ENCODE results near the gene PACSIN1. TPM values are rescaled to one million over a fixed set of nuclear protein-coding genes. Genes with fewer than 3 reads are reported as not detected.
A peak's percentile ranks its signal among the peaks of the same experiment; 100 is the strongest.
"Not testable (repeated sequence)": the region's sequence is repeated elsewhere in the genome, so short reads cannot be mapped to it uniquely, and the experiment has no call there.

Gene PACSIN1
- total RNA-seq, 2 donors from 2014 or later = 0.09 TPM; not detected in 1

DNA sequence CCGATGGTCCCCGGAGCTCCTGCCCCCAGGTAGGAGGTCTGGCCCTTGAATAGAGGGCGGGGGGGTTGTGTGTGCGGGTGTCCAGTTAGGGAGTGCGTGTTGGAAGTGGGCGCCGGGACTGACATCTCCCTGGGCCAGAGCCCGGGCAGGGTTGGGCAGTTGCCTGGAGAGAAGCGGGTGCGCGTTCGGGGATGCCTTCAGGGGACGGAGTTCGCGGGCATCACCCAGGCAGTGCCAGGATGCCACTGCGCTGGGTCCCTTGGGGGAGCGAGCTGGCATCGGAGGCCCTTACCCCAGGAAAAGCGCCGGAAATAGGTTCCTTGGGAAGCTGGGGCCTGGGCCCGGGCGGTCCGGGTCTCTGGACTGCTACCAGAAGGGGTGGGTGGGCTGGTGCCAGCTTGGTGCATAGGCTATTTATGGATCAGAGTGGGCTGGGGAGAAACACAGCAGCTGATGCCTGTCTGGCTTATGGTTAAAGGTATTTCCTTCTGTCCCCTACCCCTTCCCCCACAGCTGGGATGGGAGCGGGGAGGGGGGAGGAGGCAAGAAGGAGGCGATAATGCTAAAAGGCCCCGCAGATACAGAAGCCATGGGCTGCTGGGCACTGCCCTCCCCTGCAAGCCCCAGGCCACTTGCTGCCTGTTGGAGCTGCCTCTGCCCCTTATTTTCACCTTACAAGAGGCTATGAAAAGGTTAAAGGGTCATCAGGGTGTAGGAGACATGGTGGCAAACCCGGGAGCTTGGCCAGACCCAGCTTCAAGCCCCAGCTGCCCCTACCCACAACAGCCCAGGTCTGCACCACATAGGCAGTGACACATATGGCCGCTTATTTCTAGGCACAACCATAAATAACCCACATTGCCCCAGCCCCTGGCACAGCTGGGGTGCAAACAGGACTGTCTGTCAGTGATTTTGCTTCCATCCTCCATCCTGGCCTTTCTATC, 638 bp downstream of the PACSIN1 start:
- no peak for ATAC-seq (replicated peaks)
- no peaks in the 10 kb centered on the region for H3K9me3 Mint-ChIP-seq
- no peaks in the 10 kb centered on the region for H3K4me1 Mint-ChIP-seq
- no peaks in the 10 kb centered on the region for H3K36me3 Mint-ChIP-seq (ENCODE audit: low read depth)
- peaks cover 11% of the 10 kb centered on the region for H3K27me3 Mint-ChIP-seq
- H3K27ac Mint-ChIP-seq = no peak overlapping the region
- H3K4me3 Mint-ChIP-seq = no peak overlapping the region

DNA sequence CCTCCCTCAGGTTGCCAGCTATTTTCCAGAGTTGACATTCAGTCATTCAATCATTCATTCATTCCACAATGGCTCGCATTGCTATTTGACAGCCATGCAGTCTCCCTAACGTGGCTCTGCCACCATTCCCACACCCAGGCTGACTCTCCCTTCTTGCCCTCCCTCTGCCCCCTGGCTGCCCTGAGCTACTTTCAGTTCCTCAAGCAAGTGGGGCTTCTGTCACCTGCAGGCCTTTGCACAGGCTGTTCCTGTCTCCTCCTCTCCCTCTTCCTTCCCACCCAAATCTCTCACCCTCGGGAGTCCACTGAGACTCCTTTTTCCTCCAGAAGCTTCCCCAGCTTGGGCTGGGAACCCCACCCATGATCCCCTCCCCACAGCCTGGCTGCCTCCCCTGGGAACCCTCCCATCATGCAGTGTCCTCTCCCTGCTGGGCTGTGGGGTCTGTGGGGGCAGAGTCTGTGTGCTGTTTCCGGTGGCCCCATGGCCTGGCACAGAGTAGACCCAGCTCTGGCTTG, 2.6 kb downstream of the PACSIN1 start:
- Mint-ChIP-seq H3K36me3 (ENCODE audit: low read depth) (no peaks in the 10 kb centered on the region), H3K27me3 (peaks cover 7% of the 10 kb centered on the region), H3K4me1 (no peaks in the 10 kb centered on the region), H3K9me3 (no peaks in the 10 kb centered on the region), H3K27ac (peak overlapping the region; percentile 9), H3K4me3 (no peak overlapping the region)
- ATAC-seq (replicated peaks) = no peak

DNA sequence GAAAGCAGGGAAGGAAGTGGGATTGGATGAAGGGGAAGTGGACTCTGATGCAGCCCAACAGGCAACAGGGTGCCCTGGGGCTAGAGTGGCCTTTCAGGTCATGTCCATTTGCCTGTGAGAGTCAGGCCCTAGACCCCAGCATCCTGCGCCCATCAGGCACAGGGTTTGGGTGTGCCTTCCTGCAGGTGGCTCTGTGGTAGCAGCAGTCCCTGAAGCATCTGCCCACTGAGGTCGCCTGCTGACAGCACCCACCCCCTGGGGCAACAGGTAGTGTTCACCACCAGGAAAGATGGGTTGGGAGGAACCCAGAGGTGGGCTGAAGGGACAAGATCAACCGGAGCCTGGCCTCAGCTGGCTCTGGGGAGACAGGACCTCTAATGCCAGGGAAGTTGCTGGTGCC, 3.6 kb downstream of the PACSIN1 start:
- ATAC-seq (replicated peaks) = no peak
- Mint-ChIP-seq H3K4me1 (no peaks in the 10 kb centered on the region), H3K36me3 (ENCODE audit: low read depth) (no peaks in the 10 kb centered on the region), H3K4me3 (no peak overlapping the region), H3K27me3 (peaks cover 7% of the 10 kb centered on the region), H3K27ac (peak overlapping the region; percentile 9), H3K9me3 (no peaks in the 10 kb centered on the region)

DNA sequence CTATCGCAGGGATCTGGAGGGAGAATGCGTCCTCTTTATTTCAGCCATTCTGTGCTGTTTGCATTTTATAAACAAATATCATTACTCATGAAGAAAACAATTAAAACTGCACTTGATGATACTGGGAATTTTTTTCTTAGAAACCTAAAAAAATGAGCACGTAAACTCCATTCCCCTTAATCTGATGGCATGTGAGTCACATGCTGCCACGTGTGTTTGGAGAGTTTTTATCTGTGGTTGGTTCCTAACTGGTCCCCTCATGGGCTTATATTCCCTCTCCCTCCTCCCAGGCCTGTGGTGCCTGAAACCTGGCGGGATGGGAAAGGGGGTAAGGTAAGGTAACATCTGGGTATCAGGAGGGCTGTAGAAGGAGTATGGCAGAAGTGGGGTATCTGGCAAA, 6.5 kb downstream of the PACSIN1 start:
- H3K4me1 Mint-ChIP-seq = no peaks in the 10 kb centered on the region
- H3K27me3 Mint-ChIP-seq = no peaks in the 10 kb centered on the region
- no peak overlapping the region for H3K4me3 Mint-ChIP-seq
- no peak for ATAC-seq (replicated peaks)
- no peaks in the 10 kb centered on the region for H3K36me3 Mint-ChIP-seq (ENCODE audit: low read depth)
- H3K27ac Mint-ChIP-seq = no peak overlapping the region
- H3K9me3 Mint-ChIP-seq = no peaks in the 10 kb centered on the region

DNA sequence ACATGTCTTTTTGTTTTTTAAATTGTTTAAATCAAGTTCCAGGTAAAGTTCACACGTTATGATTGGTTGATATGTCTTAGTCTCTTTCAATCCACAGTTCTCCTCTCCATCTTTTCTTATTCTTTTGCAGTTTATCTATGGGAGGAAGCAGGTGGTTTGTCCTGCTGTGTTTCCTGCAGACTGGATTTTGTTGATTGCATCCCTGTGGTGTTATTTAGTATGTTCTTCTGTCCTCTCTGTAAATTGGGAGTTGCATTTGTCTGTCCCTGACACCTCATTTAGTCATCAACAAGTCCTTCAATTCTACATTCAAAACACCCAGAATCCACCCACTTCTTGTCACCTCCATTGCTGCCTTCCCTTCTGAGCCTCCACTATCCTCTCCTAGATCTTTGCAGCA, 8.1 kb downstream of the PACSIN1 start:
- Mint-ChIP-seq H3K27ac (no peak overlapping the region), H3K4me1 (no peaks in the 10 kb centered on the region), H3K27me3 (no peaks in the 10 kb centered on the region), H3K4me3 (no peak overlapping the region), H3K9me3 (no peaks in the 10 kb centered on the region), H3K36me3 (ENCODE audit: low read depth) (no peaks in the 10 kb centered on the region)
- no peak for ATAC-seq (replicated peaks)

DNA sequence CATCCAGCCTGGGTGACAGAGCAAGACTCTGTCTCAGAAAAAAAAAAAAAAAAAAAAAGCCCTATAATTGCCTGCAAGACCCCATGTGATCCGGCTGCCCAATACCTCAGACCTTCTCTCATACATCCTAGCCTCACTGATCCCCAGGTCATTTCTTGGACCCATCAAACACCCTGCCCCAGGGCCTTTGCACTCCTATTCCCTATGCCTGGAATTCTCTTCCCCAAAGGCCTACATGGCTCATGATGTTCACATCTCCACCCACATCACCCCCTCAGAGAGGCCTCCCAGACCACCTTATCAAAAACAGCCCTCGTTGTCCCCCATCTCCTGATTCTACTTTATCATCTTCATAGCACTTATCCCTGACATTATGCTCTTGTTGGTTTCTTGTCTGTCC, 8.9 kb downstream of the PACSIN1 start:
- Mint-ChIP-seq H3K27ac (no peak overlapping the region), H3K4me1 (no peaks in the 10 kb centered on the region), H3K27me3 (no peaks in the 10 kb centered on the region), H3K4me3 (no peak overlapping the region), H3K9me3 (no peaks in the 10 kb centered on the region), H3K36me3 (ENCODE audit: low read depth) (no peaks in the 10 kb centered on the region)
- no peak for ATAC-seq (replicated peaks)

DNA sequence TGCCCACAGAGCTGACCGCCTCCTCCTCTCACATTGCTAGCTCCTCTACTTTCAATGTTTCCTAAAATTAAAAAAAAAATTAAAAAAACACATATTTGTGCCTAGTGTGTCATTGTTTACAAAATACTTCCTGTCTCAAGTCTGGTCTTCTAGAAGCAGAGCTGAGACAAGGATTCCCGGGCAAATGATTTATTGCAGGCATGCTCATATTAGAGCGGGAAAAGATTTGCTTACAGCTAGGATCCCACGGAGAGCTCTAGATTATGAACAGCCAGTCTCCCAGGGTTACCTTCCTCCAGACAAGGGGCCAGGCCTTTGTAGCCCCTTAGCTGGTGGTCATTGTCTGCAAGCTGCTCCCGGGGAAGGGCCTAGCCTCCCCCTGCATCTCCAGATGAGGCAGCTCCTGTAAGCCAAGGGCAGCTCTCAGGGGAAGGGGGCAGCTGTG, 9.4 kb downstream of the PACSIN1 start:
- Mint-ChIP-seq H3K27me3 (no peaks in the 10 kb centered on the region), H3K9me3 (no peaks in the 10 kb centered on the region), H3K4me3 (no peak overlapping the region), H3K27ac (no peak overlapping the region), H3K4me1 (no peaks in the 10 kb centered on the region), H3K36me3 (ENCODE audit: low read depth) (no peaks in the 10 kb centered on the region)
- ATAC-seq (replicated peaks) = no peak

DNA sequence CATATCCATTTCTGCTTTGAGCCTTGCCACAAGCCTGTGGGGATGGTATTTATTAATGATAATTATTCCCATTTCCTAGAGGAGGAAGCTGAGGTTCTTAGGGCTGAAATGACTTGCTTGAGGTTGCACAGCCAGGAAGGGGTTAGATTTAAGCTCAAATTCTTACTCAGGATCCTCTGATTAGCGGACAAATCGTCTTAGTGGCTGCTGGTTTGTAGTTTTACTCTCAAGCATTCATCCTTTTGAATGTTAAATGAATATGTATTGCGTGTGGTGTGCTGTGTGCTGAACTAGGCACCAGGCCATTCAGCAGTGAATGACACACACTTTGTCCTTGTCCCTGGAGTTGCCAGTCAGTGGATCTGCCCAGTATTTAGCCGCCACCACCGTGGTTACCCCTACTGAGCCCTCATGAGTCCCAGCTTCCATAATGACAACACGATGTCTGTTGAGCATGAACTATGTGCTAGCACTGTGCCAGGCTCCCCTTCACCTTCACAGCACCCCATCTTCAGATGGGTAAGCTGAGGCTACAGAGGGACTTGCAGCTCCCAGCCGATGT, 10.0 kb downstream of the PACSIN1 start:
- Mint-ChIP-seq H3K9me3 (no peaks in the 10 kb centered on the region), H3K4me1 (no peaks in the 10 kb centered on the region), H3K4me3 (no peak overlapping the region), H3K27me3 (no peaks in the 10 kb centered on the region), H3K27ac (no peak overlapping the region), H3K36me3 (ENCODE audit: low read depth) (no peaks in the 10 kb centered on the region)
- ATAC-seq (replicated peaks) = peak; percentile 23

DNA sequence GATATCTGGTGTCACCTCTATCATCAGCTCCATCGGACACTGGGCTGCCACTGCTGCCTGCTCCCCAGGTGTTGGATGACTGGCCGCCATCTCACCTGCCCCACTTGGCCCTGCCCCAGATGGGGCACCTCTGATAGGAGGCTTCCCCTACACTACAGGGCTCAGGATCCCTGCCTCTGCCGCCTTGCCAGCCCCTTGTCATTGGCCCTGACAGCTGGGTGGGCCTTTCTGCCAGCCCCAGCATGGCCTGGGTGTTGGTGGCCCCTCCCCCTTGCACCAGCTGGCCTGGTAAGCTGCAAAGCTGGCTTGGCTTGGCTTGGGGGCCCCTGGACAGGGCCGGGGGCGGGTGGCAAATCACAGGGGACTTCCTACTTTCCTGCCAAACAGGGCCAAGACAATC, 10.6 kb downstream of the PACSIN1 start:
- H3K9me3 Mint-ChIP-seq = no peaks in the 10 kb centered on the region
- H3K4me1 Mint-ChIP-seq = no peaks in the 10 kb centered on the region
- no peaks in the 10 kb centered on the region for H3K27me3 Mint-ChIP-seq
- no peaks in the 10 kb centered on the region for H3K36me3 Mint-ChIP-seq (ENCODE audit: low read depth)
- H3K4me3 Mint-ChIP-seq = no peak overlapping the region
- no peak for ATAC-seq (replicated peaks)
- H3K27ac Mint-ChIP-seq = no peak overlapping the region

DNA sequence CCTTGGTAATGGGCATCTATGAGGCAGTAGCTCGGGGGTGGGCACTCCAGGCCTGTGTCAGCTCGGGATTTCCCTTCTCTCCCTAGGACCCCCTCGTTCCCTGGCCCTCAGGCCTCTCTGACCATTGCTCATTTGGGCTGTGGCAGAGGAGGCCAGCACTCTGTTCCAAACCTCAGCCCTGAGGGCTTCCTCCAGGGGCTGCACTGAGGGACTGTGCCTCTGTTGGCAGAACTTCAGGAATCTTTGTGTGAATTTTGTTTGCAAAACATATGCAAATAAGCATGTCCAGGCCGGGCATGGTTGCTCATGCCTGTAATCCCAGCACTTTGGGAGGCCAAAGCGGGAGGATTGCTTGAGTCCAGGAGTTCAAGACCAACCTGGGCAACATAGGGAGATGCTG, 11.0 kb downstream of the PACSIN1 start:
- H3K9me3 Mint-ChIP-seq = no peaks in the 10 kb centered on the region
- no peak for ATAC-seq (replicated peaks)
- no peaks in the 10 kb centered on the region for H3K27me3 Mint-ChIP-seq

DNA sequence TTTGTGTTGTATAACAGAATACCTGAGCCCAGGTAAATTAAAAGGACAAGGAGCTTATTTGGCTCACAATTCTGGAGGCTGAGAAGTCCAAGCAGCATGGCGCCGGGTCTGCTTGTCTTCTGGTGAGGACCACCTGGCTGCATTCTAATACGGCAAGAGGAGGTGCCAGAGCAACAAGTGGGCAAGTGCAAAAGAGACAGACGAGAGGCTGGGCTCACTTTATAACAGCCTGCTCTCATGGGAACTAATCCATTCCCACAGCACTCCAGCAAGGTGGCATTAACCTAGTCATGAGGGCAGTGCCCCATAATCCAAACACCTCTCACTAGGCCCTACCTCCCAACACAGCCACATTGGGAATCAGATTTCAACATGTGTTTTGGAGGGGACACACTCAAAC, 12.9 kb downstream of the PACSIN1 start:
- Mint-ChIP-seq H3K4me3 (no peak overlapping the region), H3K36me3 (ENCODE audit: low read depth) (no peaks in the 10 kb centered on the region), H3K9me3 (no peaks in the 10 kb centered on the region), H3K4me1 (no peaks in the 10 kb centered on the region), H3K27ac (no peak overlapping the region), H3K27me3 (no peaks in the 10 kb centered on the region)
- no peak for ATAC-seq (replicated peaks)

More for the DNA sequence above, 11.0 kb downstream of the PACSIN1 start:
- Mint-ChIP-seq H3K4me3 (no peak overlapping the region), H3K36me3 (ENCODE audit: low read depth) (no peaks in the 10 kb centered on the region), H3K4me1 (no peaks in the 10 kb centered on the region), H3K27ac (no peak overlapping the region)

DNA sequence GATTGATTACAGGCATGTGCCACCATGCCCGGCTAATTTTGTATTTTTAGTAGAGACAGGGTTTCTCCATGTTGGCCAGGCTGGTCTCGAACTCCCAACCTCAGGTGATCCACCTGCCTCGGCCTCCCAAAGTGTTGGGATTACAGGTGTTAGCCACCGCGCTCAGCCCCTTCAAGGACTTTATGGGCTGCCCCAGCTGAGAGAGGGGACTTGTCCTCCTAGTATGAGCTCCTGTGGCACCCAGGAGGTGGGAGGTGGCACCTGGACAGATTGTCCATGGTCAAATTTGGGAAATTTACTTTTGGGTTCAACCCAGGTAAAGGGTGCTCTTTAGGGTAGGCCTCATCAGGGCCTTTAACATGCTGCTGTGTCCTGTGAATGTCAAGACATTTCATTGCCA, 17.9 kb downstream of the PACSIN1 start:
- not testable (repeated sequence) for H3K27me3 Mint-ChIP-seq; ATAC-seq (replicated peaks); H3K9me3 Mint-ChIP-seq; H3K36me3 Mint-ChIP-seq (ENCODE audit: low read depth)
- peaks cover 21% of the 10 kb centered on the region for H3K4me1 Mint-ChIP-seq
- peak overlapping the region; percentile 49 for H3K4me3 Mint-ChIP-seq
- peak overlapping the region; percentile 95 for H3K27ac Mint-ChIP-seq

DNA sequence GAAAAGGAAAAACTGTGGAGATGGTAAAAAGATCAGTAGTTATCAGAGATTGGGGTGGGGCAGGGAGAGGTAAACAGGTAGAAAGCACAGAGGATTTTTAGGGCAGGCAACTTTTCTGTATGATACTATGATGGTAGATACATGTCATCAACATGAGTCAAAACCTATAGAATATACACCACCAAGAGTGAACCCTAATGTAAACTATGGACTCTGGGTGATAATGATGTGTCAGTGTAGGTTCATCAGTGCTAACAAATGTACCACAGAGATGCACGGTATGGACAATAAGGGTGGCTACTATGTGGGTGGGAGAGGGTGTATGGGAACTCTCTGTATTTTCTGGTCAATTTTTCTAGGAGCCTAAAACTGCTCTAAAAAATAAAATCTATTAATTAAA, 18.5 kb downstream of the PACSIN1 start:
- Mint-ChIP-seq H3K4me3 (peak overlapping the region; percentile 49), H3K4me1 (peaks cover 21% of the 10 kb centered on the region), H3K27me3 (no peaks in the 10 kb centered on the region), H3K27ac (peak overlapping the region; percentile 95), H3K9me3 (no peaks in the 10 kb centered on the region), H3K36me3 (ENCODE audit: low read depth) (no peaks in the 10 kb centered on the region)
- ATAC-seq (replicated peaks) = peak; percentile 79

DNA sequence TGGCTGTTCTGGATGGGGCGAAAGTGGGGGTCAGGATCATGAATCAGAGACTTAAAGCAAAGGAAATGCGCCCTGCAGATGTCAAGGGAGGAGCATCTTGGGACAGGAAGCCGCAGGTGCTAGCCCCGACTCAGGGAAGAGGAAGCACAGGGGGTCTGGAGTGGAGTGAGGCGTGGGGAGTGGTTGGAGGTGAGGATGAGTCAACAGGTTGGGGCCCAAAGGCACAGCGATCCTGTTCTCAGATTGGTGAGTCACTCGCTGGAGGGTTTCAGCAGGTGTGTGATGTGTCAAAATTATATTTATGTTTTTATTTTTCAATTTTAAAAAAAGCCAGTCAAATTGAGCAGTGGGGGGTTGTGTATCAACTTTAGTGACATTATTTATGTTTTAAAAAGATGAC, 19.0 kb downstream of the PACSIN1 start:
- Mint-ChIP-seq H3K27ac (peak overlapping the region; percentile 95), H3K36me3 (ENCODE audit: low read depth) (no peaks in the 10 kb centered on the region), H3K9me3 (no peaks in the 10 kb centered on the region), H3K4me3 (peak overlapping the region; percentile 49), H3K27me3 (no peaks in the 10 kb centered on the region), H3K4me1 (peaks cover 21% of the 10 kb centered on the region)
- ATAC-seq (replicated peaks) = peak; percentile 96
